B cell (primary cell): ENCODE data around the gene FGF11.

Source experiments
- EZH2 ChIP-seq: IDR thresholded peaks from 2 replicates; pipeline ENCODE4 v1.6.1; 2012; ENCODE audit warnings: borderline replicate concordance, low read depth, mild to moderate bottlenecking, moderate library complexity, low read length; ENCODE audit not compliant: insufficient read depth, poor library complexity, severe bottlenecking
- TF ChIP-seq, protein P1 (sequence below): fragments of 200-600 bp; IDR thresholded peaks from one replicate; pipeline ENCODE4 v1.8.0; 2022; ENCODE audit warnings: antibody characterized with exemption, mild to moderate bottlenecking

DNA sequence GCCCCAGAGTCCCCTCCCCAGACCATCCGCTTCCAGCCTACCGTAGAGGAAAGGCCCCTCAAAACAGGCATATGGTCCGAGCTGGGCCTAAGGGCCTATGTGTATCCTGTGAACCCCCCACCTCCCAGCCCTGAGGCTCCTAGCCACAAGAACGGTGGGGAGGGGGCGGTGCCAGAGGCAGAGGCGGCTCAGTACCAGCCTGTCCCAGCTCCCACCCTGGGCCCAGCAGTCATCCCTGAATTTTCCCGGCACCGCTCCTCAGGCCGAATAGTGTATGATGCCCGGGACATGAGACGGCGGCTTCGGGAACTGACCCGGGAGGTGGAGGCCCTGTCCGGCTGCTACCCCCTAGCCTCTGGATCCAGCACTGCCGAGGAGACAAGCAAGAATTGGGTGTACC, 18.1 kb upstream of the FGF11 start:
- TF ChIP-seq, protein P1, sequence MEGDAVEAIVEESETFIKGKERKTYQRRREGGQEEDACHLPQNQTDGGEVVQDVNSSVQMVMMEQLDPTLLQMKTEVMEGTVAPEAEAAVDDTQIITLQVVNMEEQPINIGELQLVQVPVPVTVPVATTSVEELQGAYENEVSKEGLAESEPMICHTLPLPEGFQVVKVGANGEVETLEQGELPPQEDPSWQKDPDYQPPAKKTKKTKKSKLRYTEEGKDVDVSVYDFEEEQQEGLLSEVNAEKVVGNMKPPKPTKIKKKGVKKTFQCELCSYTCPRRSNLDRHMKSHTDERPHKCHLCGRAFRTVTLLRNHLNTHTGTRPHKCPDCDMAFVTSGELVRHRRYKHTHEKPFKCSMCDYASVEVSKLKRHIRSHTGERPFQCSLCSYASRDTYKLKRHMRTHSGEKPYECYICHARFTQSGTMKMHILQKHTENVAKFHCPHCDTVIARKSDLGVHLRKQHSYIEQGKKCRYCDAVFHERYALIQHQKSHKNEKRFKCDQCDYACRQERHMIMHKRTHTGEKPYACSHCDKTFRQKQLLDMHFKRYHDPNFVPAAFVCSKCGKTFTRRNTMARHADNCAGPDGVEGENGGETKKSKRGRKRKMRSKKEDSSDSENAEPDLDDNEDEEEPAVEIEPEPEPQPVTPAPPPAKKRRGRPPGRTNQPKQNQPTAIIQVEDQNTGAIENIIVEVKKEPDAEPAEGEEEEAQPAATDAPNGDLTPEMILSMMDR: no peak
- no peak for TF ChIP-seq EZH2
